ENCODE results near the gene PCIF1.

PCIF1 gene

DNA sequence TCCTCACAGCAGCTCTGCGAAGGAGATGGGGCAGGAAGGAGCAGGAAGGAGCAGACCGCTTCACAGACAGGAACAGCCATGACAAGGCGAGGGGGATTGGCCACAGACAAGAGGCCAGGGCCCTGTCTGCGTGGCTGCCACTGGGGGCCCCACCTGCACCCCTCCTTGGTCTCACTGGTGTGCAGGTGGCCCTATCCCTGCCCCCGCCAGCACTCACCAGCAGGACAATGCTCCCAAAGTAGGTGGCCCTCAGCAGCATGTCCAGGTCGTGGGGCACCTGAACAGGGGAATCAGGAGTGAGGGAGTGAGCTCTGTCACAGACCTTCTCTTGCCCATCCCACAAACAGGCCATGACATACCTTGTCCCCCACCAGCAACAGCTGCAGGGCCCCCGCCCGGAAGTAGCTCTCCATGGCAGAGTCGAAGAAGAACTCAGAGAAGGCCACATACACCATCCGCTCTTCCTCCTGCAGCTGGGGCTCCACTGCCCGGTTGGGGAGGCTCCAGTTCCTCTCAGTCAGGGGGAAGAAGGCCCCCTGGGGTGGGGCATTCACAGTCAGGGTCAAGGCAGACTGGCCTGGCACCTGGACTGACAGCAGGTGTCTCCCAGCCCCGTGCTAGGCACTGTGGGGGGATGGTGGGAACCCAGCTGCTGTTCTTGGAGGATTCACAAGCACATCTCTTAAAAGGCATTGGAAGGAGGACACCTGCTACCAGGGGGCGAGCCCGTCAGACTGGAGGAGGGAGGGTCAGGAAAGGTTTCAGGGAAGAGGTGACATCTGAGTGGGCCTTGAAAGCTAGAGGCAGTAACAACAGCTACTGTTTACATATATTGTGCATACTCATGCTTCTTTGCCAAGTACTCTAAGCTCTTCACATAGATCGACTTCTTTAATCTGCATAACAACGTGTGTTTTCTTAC lies 29.6 kb upstream of the PCIF1 start:
- TF ChIP-seq POLR2A (IDR thresholded peaks at IDR 0.05; ENCODE audit: extremely low read depth, insufficient read length) (no peak), MAX (IDR thresholded peaks at IDR 0.05; ENCODE audit: low read depth, low read length) (no peak), MYC (IDR thresholded peaks at IDR 0.05; ENCODE audit: low read depth, low read length) (no peak)
- TF ChIP-seq, protein P1, sequence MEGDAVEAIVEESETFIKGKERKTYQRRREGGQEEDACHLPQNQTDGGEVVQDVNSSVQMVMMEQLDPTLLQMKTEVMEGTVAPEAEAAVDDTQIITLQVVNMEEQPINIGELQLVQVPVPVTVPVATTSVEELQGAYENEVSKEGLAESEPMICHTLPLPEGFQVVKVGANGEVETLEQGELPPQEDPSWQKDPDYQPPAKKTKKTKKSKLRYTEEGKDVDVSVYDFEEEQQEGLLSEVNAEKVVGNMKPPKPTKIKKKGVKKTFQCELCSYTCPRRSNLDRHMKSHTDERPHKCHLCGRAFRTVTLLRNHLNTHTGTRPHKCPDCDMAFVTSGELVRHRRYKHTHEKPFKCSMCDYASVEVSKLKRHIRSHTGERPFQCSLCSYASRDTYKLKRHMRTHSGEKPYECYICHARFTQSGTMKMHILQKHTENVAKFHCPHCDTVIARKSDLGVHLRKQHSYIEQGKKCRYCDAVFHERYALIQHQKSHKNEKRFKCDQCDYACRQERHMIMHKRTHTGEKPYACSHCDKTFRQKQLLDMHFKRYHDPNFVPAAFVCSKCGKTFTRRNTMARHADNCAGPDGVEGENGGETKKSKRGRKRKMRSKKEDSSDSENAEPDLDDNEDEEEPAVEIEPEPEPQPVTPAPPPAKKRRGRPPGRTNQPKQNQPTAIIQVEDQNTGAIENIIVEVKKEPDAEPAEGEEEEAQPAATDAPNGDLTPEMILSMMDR (IDR thresholded peaks at IDR 0.05; ENCODE audit: low read depth, low read length), result no peak
- DNase-seq (ENCODE audit: low read depth), result no peak
- no peak overlapping the region for H3K4me3 ChIP-seq (ENCODE audit: low read depth, low read length)

DNA sequence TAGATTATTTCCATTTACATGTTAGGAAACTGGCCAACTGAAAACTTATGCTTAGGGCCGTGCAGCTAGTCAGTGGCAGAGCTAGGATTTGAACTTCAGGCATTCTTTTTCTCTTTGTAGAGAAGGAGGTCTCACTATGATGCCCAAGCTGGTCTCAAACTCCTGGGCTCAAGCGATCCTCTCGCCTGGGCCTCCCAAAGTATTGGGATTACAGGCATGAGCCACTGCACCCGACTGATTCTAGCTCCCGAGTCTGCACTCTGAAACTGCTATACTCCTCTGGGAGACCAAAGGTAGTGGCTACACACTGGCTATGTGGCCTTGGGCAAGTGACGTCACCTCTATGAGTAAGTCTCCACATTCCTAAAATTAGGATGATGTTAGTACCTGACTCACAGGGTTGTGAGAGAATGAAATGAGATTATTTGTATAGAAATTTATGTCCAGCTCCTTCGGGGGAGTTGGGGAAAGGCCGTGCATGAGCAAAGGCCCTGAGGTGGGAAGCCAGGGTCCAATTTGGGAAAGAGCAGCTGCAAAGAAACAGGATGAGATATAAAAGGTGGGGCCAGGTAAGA lies 28.9 kb upstream of the PCIF1 start:
- no peak for DNase-seq (ENCODE audit: low read depth)
- TF ChIP-seq, protein P1 (IDR thresholded peaks at IDR 0.05; ENCODE audit: low read depth, low read length), result no peak
- no peak for TF ChIP-seq MYC (IDR thresholded peaks at IDR 0.05; ENCODE audit: low read depth, low read length)
- no peak for TF ChIP-seq POLR2A (IDR thresholded peaks at IDR 0.05; ENCODE audit: extremely low read depth, insufficient read length)
- no peak for TF ChIP-seq MAX (IDR thresholded peaks at IDR 0.05; ENCODE audit: low read depth, low read length)
- H3K4me3 ChIP-seq (ENCODE audit: low read depth, low read length), result no peak overlapping the region

DNA sequence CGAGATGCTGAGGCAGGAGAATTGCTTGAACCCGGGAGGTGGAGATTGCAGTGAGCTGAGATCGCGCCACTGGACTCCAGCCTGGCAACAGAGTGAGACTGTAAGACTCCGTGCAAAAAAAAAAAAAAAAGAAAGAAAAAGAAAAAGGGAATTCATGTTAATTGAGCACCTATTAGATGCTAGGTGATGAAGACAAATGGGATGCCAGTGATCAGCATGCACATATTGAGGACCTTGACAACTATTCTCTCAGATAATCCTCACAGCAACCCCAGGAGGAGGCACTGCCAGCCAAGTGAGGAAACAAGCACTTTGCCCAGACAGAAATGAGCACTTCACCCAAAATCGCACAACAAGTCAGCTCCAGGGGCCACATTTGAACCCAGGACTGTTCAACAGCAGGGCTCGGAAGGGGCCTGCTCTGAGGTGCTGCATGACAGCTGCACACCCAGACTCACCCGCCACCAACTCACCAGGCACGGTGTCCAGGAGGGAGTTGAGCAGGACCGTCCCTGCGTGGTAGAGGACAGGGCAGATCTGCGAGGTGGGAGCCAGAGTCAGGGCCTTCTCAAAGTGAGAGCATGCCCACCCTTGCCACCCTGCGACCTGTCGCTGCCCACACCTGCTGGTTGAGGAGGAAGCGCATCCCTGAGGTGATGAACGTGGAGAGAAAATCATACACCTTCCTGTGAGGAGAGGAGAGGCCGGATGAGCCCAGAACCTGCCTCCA lies 27.1 kb upstream of the PCIF1 start:
- TF ChIP-seq MAX (IDR thresholded peaks at IDR 0.05; ENCODE audit: low read depth, low read length), result no peak
- TF ChIP-seq MYC (IDR thresholded peaks at IDR 0.05; ENCODE audit: low read depth, low read length), result no peak
- TF ChIP-seq, protein P1 (IDR thresholded peaks at IDR 0.05; ENCODE audit: low read depth, low read length), result no peak
- no peak for TF ChIP-seq POLR2A (IDR thresholded peaks at IDR 0.05; ENCODE audit: extremely low read depth, insufficient read length)
- no peak overlapping the region for H3K4me3 ChIP-seq (ENCODE audit: low read depth, low read length)
- no peak for DNase-seq (ENCODE audit: low read depth)

- H3K4me3 ChIP-seq (ENCODE audit: low read depth, low read length), result no peak overlapping the region
- DNase-seq (ENCODE audit: low read depth), result no peak
- no peak for TF ChIP-seq MAX (IDR thresholded peaks at IDR 0.05; ENCODE audit: low read depth, low read length)
- TF ChIP-seq, protein P1 (IDR thresholded peaks at IDR 0.05; ENCODE audit: low read depth, low read length), result no peak
- no peak for TF ChIP-seq MYC (IDR thresholded peaks at IDR 0.05; ENCODE audit: low read depth, low read length)
- no peak for TF ChIP-seq POLR2A (IDR thresholded peaks at IDR 0.05; ENCODE audit: extremely low read depth, insufficient read length)
These were observed 26.4 kb upstream of the PCIF1 start for GRCh38 chr20:45908084-45908483.

DNA sequence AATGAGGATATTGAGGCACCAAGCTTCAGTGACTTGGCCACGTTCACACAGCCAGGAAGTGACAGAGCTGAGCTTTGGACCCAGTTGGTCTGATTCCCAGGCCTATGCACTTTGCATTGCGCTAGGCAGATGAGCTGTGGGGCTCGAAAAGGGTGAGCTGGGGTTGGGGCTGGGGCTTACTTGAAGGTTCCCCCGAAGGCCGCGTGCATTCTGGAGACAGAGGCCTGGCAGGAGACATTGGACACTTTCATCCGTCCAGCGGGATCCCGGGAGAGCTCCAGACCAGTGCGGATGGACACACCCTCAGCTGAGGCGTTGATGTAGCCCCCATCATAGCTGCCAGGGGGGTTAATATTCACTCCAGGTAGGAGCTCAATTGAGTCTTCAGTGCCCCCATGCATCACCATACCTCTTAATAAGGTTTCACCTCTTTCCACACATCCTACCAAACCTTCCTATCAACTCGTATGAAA lies 25.1 kb upstream of the PCIF1 start:
- DNase-seq (ENCODE audit: low read depth), result no peak
- TF ChIP-seq POLR2A (IDR thresholded peaks at IDR 0.05; ENCODE audit: extremely low read depth, insufficient read length) (no peak), MYC (IDR thresholded peaks at IDR 0.05; ENCODE audit: low read depth, low read length) (no peak), MAX (IDR thresholded peaks at IDR 0.05; ENCODE audit: low read depth, low read length) (no peak)
- TF ChIP-seq, protein P1 (IDR thresholded peaks at IDR 0.05; ENCODE audit: low read depth, low read length), result no peak
- H3K4me3 ChIP-seq (ENCODE audit: low read depth, low read length), result no peak overlapping the region

Data from NB4 (cell line).